Activated naive CD4-positive, alpha-beta T cell treated with anti-CD3 and anti-CD28 coated beads, Interleukin-2, amount 50 U/mL, for 72 hours (primary cell): Measurements from ENCODE around the gene PCBP3. TPM values are rescaled to one million over a fixed set of nuclear protein-coding genes. Genes with fewer than 3 reads are reported as not detected.
"Not testable (repeated sequence)": the region's sequence is repeated elsewhere in the genome, so short reads cannot be mapped to it uniquely, and the experiment has no call there.

Experiments
- ATAC-seq, 2 donors: fragments of 150-1000 bp; cut with Tn5 transposase; 2 replicates each; pipeline ENCODE4 v1.10.0; 2021; ENCODE audit warnings: mild to moderate bottlenecking in 2 of 2, moderate library complexity in 2 of 2
- DNase-seq, 2 donors: peaks; one replicate each; pipeline ENCODE4 v3.0.0; 2021 to 2022; ENCODE audit warnings: low spot score in 2 of 2
- H3K27ac Mint-ChIP-seq, 2 donors: one replicate each; pipeline ENCODE4 v1.8.0; 2022; ENCODE audit warnings: mild to moderate bottlenecking in 2 of 2, mixed read lengths in 2 of 2
- H3K36me3 Mint-ChIP-seq, 2 donors: one replicate each; pipeline ENCODE4 v1.8.0; 2022; ENCODE audit warnings: mixed read lengths in 2 of 2
- H3K9me3 Mint-ChIP-seq, 2 donors: one replicate each; pipeline ENCODE4 v1.8.0; 2022; ENCODE audit warnings: mixed read lengths in 2 of 2
- total RNA-seq, 2 donors: library from RNA; stranded (reverse); gene quantifications; one replicate each; pipeline ENCODE4 v1.2.3, GENCODE V29; 2022

The PCBP3 gene
- total RNA-seq, 2 donors from 2014 or later: 19.7 to 26.3 TPM

GRCh38 chr21:45823100-45823681 is 179.7 kb downstream of the PCBP3 start:
- H3K36me3 Mint-ChIP-seq: peaks cover 4% of the 10 kb centered on the region in 2 donors
- no peaks in the 10 kb centered on the region for H3K9me3 Mint-ChIP-seq
- H3K27ac Mint-ChIP-seq: no peak overlapping the region
- peak in 1 of 2 donors; percentile 52 for DNase-seq
- no peak for ATAC-seq

DNA sequence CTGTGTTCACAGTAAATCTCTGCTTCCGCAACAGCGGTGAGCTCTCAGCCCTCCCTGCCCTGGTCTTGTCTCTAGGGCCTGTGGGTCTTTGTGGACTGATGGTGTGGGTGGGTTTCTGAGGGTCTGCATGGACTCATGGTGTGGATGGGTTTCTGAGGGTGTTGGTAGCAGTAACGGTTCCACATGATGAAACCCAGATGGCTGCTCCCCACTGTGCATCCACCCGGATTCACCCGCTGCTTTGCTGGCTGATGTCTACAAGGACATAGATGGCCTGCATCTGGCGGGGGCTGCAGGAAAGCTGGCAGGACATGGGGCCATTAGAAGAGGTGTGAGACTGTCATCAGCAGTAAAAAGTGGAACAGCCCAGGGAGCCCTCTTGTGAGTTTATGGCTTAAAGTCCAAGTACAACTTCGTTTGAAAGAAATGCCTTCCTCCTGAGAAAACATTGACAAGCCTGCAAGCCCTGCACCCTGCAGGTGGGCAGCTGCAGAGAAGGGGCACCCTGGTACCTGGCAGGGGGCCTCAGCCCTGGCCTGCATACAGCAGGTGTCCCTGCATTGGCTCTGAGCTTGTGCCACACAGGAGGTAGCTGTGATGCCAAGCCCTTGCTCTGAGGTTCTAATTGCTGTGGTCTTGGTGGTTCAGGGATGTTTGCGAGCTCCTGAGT is 181.2 kb downstream of the PCBP3 start:
- no peaks in the 10 kb centered on the region for H3K36me3 Mint-ChIP-seq
- no peaks in the 10 kb centered on the region for H3K9me3 Mint-ChIP-seq
- DNase-seq (peak in 1 of 2 donors; percentile 45), ATAC-seq (no peak)
- H3K27ac Mint-ChIP-seq: no peak overlapping the region

DNA sequence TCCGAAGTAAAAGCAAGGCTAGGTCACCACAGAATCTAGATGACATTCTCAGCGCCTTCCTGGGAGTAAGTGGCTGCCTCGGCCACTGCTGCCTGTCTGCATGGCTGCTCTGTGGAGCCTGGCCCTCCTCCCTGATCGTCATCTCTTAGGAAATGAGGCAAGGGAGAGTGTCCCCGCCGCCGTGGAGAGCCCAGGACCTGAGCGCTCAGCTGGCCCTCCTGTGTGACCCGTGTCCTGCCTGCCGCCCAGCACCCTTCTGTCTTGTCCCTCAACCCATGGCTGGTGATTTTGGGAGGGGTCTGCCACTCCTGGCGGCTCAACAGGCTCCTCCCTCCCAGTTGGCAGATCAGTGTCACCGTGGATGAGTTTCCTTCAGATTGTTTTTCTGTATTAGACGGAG is 181.7 kb downstream of the PCBP3 start:
- no peak for ATAC-seq
- DNase-seq: no peak
- Mint-ChIP-seq H3K36me3 (no peaks in the 10 kb centered on the region), H3K9me3 (no peaks in the 10 kb centered on the region), H3K27ac (no peak overlapping the region)

DNA sequence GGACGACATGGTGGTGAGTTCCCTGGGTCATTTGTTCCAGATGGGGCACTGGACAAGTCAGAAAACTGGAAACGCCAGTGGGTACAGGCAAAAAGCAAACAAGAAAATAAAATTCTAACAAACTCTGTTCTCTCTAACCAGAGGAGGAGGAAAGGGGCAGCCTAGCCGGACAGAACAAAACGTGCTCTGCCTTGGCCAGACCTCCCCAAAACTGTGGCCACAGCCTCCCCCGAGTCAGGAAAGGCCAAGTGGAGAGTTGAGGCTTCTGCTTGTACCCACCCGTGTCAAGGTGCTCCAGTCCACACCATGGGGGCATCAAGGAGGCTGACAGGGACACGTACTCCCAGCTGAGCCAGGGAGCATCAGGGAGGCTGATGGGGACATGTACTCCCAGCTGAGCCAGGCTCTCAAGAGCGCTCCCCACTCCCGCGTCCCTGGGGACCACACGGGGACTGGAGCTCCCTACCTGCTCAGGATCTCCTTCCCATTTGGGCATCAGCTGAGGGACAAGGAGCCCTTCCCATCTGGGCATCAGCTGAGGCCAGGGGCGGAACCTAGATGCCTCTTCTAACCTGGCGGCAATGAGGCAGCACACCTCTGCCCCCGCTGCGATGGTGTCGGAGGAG is 183.3 kb downstream of the PCBP3 start:
- Mint-ChIP-seq H3K27ac (peak overlapping the region in 1 of 2 donors; percentile 56), H3K9me3 (no peaks in the 10 kb centered on the region), H3K36me3 (peaks cover 0 to 3% of the 10 kb centered on the region in 2 donors)
- DNase-seq (no peak), ATAC-seq (no peak)

DNA sequence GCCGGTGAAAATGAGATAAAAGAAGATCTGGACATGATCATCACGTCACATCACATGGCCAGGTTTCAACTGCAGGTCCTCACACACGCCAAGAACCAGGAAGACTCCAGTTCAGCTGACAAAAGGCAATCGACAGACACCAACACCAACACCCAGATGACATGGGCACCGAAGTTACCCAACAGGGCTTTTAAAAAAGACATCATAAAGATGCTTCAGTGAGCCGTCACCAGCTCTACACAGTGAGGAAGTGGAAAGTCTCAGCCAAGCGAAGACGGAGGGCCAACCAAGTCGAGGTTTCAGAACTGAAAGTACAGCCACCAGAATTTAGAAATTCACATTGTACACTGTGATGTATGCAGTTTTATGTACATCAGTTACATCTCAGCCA is 183.8 kb downstream of the PCBP3 start:
- DNase-seq: no peak
- Mint-ChIP-seq H3K27ac (peak overlapping the region; percentile 1 to 56), H3K36me3 (peaks cover 0 to 8% of the 10 kb centered on the region in 2 donors), H3K9me3 (no peaks in the 10 kb centered on the region)
- ATAC-seq: peak; percentile 43 to 67

- peak overlapping the region in 1 of 2 donors; percentile 56 for H3K27ac Mint-ChIP-seq
- DNase-seq: no peak
- peaks cover 0 to 16% of the 10 kb centered on the region in 2 donors for H3K36me3 Mint-ChIP-seq
- no peak for ATAC-seq
- H3K9me3 Mint-ChIP-seq: no peaks in the 10 kb centered on the region
These were observed 184.5 kb downstream of the PCBP3 start for GRCh38 chr21:45827881-45828579.

DNA sequence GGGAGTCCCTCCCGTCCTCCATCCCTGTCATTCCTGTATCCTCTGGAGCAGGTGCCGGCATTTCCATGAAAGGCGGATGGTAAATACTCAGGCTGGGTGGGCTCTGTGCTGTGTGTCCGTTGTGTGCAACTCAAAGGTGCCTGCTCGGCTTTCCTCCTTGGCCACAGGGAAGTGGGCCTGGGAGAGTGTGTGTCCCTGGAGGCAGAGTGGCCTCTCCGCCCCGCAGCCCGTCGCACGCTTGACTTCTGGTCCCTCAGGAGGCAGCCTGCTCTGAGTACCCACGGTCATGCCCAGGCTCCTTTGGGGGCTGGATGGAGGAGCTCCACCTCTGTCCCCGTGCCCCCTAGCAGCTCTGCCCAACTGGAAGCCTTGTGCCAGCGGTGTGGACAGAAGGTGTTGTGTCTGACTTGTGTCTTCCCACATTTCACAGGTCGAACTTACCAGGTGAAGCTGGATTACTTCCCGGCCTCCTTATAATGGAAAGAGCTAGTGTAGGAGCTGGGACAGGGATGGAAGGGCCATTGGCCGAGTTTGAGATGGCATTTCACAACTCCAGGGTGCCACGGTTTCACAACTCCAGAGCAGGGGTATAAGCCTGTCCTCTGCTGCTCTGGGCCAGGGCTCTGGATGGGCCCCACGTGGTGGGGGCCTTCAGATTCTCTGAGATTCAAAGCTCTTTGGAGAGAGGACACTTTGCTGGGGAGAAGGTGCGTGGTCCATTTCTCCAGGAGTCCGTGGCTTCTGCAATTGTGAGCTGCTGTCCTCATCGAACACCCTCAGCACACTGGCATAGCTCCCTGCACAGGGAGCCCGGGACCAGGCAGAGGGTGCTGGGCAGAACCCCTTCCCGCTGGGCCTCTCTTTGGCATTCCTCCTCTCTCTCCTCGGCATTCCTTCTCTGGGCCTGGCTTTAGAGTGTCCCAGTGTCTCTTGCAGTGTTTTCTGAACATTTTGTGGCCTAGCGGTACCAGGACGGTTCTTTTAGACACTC is 185.3 kb downstream of the PCBP3 start:
- peaks cover 0 to 17% of the 10 kb centered on the region in 2 donors for H3K36me3 Mint-ChIP-seq
- no peak for DNase-seq
- no peak for ATAC-seq
- H3K27ac Mint-ChIP-seq: peak overlapping the region in 1 of 2 donors; percentile 42
- H3K9me3 Mint-ChIP-seq: no peaks in the 10 kb centered on the region

- no peaks in the 10 kb centered on the region for H3K9me3 Mint-ChIP-seq
These were observed 186.1 kb downstream of the PCBP3 start for GRCh38 chr21:45829668-45830067.

GRCh38 chr21:45830221-45830640 is 186.7 kb downstream of the PCBP3 start:
- Mint-ChIP-seq H3K9me3 (no peaks in the 10 kb centered on the region), H3K27ac (no peak overlapping the region), H3K36me3 (peaks cover 0 to 17% of the 10 kb centered on the region in 2 donors)
- DNase-seq (no peak), ATAC-seq (no peak)

More at GRCh38 chr21:45829668-45830067, 186.1 kb downstream of the PCBP3 start:
- H3K36me3 Mint-ChIP-seq: peaks cover 0 to 17% of the 10 kb centered on the region in 2 donors
- DNase-seq (no peak), ATAC-seq (no peak)
- peak overlapping the region in 1 of 2 donors; percentile 42 for H3K27ac Mint-ChIP-seq

DNA sequence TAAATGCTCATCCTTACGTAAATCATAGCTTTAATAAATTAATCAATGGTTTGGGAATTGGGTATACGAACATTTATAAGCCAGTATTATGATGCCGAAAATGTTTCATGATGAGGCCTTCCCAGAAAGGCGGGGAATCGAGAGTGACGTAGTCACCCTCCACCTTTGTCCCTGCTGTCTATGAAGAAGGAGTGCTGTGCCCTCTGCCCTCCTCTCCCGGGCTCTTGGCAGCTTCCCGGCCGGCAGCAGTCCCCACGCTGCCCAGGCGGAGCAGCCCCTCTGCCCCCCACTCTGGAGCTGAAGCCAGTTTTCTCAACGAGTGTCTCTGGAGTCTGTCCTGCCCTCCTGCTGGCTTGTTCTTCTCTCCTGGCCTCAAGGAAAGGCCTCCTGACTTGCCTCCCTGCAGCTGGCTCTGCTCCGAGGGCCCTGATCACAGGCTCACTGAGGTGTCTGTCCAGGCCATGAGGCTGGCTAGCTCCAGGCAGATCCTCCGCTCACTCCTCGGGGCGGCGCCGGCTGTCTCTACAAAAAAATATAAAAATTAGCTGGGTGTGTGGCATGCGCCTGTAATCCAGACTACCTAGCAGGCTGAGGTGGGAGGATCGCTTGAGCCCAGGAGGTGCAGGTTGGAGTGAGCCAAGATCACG is 187.3 kb downstream of the PCBP3 start:
- no peaks in the 10 kb centered on the region for H3K9me3 Mint-ChIP-seq
- ATAC-seq (no peak), DNase-seq (no peak)
- H3K36me3 Mint-ChIP-seq: peaks cover 0 to 17% of the 10 kb centered on the region in 2 donors
- H3K27ac Mint-ChIP-seq: peak overlapping the region in 1 of 2 donors; percentile 85

GRCh38 chr21:45831991-45832740 is 188.6 kb downstream of the PCBP3 start:
- no peak for ATAC-seq
- Mint-ChIP-seq H3K9me3 (no peaks in the 10 kb centered on the region), H3K36me3 (peaks cover 0 to 17% of the 10 kb centered on the region in 2 donors), H3K27ac (peak overlapping the region in 1 of 2 donors; percentile 76)
- DNase-seq: no peak

GRCh38 chr21:45832741-45833235 is 189.3 kb downstream of the PCBP3 start:
- ATAC-seq, DNase-seq, H3K9me3 Mint-ChIP-seq: not testable (repeated sequence)
- Mint-ChIP-seq H3K36me3 (peaks cover 0 to 17% of the 10 kb centered on the region in 2 donors), H3K27ac (peak overlapping the region in 1 of 2 donors; percentile 76)

DNA sequence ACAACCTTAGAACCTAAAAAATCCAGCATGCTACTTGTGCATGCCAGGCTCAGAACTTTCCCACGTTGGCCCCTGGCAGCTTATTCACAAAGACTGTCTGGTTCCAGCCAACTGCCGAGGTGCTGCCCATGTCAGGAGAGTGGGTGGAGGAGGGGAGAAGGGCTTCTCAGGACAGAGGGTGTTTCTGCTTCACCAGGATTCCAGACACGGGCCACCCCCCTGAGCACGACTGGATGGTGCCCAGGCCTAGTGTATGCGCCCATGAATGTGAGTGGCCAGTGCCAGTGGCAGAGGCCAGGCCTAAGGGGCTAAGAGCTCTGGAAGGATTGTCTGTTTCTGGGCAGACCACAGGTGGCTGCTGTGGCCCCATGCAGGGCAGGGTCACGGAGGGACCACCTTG is 189.9 kb downstream of the PCBP3 start:
- peaks cover 0 to 17% of the 10 kb centered on the region in 2 donors for H3K36me3 Mint-ChIP-seq
- H3K9me3 Mint-ChIP-seq: no peaks in the 10 kb centered on the region
- DNase-seq: no peak
- H3K27ac Mint-ChIP-seq: no peak overlapping the region
- no peak for ATAC-seq

DNA sequence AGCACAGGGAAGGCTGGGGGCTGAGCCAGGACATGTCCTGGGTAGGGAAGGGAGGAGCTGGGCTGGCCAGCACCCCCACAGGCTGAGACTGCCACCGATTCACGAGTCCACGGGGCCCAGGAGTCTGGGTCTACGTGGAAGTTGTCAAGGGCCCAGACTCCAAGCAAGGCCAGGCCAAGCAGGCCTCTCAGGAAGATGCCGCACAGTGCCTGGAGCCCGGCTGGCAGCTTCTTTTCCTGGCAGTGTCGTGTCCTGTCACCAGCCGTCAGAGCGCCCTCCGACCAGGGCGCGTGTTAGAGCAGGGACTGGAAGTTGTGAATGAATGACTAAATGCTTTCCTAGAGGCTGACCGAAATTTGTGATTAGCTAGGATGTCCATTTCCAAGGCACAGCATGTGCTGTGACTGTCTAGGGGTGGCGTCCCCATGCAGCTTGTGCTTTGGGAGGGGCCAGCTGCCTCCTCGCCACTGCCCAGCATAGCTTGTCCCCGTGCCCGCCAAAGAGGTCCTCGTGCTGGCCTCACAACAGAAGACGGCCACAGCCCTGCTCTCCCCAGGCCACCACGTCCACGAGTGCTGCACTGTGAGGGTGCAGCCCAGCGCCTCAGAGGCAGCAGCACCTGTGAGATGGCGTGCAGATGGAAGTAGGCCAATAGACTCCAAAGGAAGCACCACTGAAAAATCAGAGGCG is 190.6 kb downstream of the PCBP3 start:
- Mint-ChIP-seq H3K36me3 (peaks cover 0 to 17% of the 10 kb centered on the region in 2 donors), H3K27ac (no peak overlapping the region), H3K9me3 (no peaks in the 10 kb centered on the region)
- ATAC-seq: no peak
- no peak for DNase-seq
